Neural cell (in vitro differentiated cells): ENCODE data around the gene SOCS6. TPM values are rescaled to one million over a fixed set of nuclear protein-coding genes. Genes with fewer than 3 reads are reported as not detected.

Experiments used
- polyA plus RNA-seq: library from polyadenylated mRNA; depleted of rRNA; stranded (reverse); fragments of >200 nt; gene quantifications from 2 replicates; pipeline ENCODE4 v1.2.3, GENCODE V29; 2014

The SOCS6 gene
- polyA plus RNA-seq, 1 donor from 2014 or later: 21.9 TPM

Other genes with a start within 250 kb of the SOCS6 start
- 19.1 and 24.2 TPM in 2 replicates for gene RTTN, start 83.4 kb upstream of the SOCS6 start, polyA plus RNA-seq